D341Med (cell line): Measurements from ENCODE around the gene CXCL13.
"Not testable (repeated sequence)": the region's sequence is repeated elsewhere in the genome, so short reads cannot be mapped to it uniquely, and the experiment has no call there.

Experiments used
- DNase-seq: peaks from one replicate; pipeline ENCODE4 v3.0.0; 2012; ENCODE audit warnings: low spot score

The CXCL13 gene

DNA sequence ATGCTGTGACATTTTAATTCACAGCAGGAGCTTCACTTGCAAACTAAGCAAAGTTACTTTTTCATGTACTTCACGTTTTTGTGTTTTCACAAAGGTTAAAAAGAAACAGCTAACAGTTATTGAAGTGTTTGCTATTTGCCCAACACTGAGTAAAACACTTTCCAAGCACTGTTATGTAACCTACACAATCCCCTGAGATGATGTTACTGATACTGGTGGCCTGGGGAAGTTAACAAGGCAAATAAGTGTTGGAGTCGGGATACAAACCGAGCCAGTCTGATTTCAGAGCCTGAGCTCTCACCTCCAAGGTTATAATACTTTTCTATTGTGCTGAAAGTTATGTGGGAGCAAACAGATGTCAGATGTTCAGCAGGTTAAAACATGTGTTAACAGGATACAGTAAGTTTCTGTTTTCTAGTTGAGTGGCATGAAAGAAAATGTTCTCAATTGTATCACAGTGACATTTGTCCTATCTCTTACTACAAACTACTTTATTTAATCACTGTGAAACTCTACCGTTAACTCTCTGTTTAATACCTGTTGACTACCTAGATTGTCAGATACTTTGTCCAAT lies 3.9 kb upstream of the CXCL13 start:
- DNase-seq, result no peak

DNA sequence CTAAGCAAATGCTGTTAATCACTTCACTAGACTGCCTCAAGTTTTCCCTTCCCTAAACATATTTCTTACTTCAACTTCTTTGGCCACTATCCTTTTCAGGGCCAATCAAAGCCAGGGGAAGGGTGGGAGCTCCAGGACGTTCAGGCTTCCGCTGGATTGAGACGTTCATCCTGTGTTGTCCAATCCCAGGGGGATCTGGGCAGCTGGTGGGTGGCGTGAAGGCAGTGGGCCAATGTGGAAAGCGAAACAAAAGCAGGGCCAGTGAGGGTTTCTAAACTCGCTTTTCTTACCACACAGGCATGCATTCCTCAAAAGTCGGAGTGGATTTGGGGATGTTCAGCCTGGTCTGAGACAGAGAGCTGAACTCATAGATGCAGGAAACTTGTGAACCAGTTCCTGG lies 7.6 kb downstream of the CXCL13 start:
- DNase-seq, result no peak

DNA sequence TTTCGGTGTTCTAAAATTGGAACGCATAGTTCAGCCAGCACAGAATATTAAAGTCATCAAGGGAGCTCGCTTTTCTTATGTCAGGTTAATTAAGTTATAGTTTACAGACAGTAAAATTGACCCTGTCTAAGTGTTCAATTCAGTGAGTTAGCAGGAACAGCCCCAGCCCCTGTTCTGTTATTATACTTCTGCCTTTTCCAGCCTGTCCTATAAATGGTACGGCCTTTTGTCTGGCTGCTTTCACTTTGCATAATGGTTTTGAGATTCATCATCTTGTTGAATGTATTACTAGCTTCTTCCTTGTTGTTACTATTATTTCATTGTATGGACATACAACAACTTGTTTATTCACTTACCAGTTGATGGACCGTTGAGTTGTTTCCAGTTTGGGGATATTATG lies 9.5 kb downstream of the CXCL13 start:
- DNase-seq, result no peak

DNA sequence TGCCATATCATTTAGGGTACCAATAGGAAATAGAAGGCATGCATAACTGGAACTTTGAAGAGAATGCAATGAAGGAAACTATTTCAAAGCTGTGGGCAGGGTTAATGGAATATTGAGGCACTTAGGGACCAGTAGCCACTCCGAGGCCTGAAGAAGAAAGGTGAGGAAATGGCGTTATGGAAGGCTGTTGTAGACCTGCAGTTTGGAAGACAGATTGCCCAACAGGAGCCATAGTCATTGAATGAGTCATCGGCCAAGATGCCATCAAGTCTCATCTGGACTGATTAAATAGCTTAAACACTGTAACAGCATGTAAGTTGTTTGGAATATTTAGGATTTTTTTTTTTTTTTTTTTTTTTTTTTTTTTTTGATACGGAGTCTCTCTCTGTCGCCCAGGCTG lies 11.6 kb downstream of the CXCL13 start:
- no peak for DNase-seq

DNA sequence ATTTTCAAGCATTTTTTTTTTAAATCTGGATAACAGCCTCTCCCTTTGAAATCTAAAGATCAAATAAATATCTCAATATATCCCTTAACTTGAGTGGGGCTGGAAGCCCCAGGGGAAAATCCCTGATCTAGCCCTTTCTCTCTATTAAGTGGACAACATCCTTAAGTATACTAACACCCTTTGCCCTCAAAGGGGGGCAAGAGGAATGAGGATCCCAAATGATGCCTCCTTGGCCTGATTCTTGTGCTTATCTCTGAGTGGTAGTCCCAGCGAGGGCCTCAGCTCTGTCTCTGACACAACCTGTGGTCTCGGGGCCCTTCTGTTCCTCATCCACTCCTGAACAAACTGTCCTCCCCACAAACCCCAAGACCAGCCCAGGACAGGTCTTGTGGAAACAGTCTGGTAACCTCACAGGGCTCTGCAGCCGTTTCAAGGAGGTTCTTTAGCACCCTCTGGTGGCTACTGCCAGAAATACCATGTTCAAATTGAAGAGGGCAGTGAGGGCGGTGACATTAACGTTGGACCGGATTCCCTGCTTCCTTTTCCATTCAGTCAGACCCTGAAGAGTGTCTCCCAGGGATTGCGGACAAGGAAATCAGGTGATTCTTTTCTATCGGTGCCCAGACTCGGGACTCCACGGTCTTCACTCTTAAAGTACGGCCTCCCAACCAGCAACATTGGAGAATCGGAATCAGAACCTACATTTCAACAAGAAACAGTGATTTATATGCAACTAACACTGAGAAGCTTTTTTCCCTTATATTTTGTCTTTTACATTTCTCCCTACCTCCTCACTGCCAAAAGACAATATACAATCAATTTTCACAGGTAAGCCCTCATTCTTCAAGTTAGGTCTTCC lies 13.0 kb downstream of the CXCL13 start:
- peak; percentile 83 for DNase-seq

DNA sequence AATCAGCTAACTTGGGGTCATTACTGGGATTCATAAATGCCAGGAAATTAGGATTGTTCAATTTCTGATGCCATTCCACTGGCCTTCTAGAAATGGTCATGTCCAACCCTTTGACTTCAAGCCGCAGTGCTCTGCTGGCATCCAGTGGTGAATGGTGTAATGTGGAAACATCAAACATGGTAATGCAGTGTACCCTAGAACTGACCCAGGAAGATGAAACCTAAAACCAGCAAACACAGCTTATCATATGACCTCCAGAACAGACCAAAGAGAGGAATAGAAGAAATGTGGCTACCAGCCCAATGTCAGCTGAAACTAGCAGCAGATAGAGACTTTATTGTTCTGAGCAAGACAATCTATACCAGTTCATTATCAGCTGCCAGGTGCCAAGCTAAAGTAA lies 13.8 kb downstream of the CXCL13 start:
- no peak for DNase-seq

DNA sequence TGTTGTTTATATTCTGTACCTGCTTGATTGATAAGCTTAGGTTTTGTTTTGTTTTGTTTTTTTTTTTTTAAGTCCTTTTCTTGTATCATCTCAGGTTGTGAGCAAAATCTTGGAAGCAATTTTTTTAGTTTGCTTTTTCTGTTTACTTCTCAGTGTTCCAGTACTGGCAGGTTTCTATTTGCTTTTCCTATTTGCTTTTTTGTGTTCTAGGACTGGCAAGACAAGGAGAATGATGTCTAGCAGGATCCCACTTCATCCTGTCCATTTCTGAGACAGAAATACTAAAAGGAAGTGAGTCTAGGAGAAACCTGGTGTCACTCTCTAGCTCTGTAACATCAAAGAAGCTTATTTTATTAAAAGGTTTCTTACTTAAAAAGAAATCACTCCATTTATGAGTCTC lies 15.6 kb downstream of the CXCL13 start:
- no peak for DNase-seq

DNA sequence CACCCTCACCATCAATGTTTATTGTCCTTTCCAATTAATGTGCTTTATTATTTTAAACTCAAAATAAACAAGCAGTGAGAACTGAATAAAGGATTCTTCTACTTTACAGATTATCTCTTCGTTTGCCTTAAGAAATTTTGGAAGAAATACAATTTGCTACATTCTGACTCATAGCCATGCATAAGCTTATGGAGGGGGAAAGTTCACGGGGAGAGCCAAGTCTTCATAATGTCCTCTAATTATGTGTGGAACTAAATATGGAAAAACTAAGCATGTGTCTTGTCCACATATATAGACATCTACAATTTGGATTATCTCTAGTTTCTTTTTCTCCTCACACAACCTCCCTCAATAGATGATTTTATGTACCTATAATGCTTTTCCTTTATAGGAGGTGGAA lies 17.5 kb downstream of the CXCL13 start:
- no peak for DNase-seq

DNA sequence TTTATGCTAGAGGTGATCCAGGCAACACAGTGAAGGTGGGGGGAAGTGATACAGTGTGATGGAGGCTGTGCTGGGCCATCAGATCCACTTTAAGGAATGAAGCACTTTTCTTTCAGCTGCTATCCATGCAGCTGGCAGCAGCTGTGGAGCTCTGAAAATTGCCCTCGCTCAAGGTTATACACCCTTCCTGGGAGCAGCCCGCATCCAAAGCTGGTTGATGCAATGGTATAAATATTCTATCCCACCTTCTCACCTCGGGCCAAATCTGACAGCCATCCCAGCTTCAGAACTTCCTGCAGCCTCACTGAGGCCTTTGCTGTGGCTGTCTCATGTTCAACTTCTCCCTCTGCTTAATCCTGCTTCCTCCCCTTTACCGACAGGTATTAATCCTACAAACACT lies 18.6 kb downstream of the CXCL13 start:
- no peak for DNase-seq

DNA sequence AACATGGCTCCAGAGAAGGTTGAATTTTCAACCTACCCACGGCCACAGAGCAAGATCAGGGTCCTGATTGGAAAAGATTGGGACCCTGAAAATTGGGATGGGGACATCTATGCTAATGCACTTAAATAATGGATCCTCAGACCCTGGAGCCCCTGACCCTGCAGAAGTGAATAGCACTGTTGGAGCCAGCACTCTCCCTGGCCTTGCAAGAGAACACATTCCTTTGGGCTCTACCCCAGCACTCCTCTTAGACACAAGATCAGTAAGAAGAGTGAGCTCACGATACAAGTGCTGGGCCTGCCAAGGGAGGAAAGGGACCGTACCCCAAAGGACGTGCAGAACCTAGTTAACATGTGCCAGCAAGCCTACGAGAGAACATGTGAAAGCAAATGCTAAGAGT lies 19.9 kb downstream of the CXCL13 start:
- no peak for DNase-seq

DNA sequence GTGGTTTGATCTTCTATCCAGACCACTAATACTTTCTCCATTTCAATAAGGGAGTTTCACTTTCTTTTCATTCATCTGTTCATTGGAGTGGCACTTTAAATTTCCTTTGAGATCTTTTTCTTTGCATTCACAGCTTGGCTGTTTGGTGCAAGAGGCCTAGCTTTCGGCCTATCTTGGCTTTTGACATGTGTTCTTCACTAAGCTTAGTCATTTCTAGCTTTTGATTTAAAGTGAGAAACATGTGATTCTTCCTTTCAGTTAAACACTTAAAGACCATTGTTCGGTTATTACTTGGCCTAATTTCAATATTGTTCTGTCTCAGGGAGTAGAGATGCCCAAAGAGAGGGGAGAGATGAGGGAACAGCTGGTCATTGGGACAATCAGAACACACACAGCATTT lies 24.3 kb downstream of the CXCL13 start:
- DNase-seq, result no peak

DNA sequence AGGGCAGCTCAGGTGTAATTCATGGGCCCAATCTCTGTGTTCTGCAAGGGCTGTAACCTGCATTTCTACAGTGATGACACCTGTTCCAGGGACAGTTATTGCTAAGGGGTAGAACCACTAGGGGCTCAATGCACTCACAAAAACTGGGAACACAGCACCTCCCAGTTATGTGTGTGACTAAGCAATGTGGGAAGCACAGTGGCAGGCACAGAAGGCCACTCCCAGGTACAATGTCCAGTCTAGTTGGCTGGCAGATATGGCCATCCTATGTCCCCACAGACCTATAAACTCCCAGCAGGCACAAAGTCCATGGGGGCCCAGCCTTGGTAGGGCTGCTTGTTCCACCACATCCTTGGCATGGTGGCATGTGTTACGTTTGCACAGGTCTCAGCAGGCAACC lies 25.7 kb downstream of the CXCL13 start:
- no peak for DNase-seq

DNA sequence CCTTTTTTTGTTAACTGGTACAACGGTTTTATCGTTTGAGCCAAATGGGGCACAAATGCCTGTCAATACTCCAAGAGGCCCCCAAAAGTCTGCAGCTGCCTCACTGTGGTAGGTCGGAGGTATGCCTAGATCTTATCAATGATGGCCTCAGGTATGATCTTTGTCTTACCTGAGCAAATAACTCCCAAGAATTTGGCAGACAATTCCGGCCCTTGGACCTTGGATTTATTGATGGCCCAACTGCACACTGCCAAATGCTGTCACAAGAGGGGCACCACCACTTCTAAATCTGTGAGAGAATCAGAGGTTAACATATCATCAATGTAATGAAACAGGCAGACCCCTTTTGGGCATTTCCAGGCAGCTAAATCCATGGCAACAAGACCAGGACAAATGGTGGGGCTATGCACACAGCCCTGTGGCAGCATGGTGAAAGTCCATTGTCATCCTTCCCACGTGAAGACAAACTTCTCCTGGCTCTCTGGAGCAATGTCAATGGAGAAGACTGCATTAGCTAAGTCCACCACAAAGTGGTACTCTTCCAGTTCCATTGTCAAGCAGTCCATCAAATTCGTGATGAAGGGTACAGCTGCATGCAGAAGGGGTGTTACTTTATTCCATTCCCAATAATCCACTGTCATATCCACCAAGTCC lies 28.6 kb downstream of the CXCL13 start:
- DNase-seq, result no peak

DNA sequence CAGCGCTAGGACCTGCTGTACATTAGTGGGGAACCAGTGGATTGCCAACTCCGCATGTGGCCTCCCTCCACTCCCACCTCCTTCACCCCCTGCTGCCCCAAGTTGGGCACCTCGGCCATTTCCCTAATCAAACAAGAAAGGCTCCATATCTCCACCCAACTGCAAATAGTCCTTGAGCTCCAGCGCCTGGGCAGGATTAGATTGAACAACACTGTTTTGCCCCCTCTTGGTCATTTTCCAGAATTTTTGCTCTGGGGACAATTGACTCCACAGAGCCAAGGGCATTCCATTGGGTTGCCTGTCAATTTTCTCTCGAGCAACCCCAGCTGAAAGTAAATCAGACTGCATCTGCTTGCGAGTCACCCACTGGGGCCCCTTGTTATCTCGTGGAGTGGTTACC lies 29.6 kb downstream of the CXCL13 start:
- DNase-seq, result no peak

DNA sequence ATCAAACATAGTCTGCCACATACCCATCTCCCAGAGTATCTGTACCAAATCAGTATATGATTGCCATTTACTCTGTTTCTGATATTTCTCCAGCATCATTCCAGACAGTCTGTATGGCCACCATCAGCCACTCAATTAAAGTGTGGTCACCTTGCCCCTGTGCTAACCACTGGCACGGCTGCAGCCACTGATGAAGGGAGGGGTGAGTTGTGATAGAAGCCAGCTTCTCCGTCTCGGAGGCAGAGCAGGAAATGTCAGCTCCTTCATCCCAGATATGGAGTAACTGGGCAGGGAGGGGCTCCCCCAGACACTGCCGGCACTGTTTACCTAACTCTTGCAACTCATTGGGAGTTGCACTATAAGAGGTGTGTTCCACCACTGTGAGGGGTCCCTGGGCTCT lies 30.3 kb downstream of the CXCL13 start:
- DNase-seq, result no peak

DNA sequence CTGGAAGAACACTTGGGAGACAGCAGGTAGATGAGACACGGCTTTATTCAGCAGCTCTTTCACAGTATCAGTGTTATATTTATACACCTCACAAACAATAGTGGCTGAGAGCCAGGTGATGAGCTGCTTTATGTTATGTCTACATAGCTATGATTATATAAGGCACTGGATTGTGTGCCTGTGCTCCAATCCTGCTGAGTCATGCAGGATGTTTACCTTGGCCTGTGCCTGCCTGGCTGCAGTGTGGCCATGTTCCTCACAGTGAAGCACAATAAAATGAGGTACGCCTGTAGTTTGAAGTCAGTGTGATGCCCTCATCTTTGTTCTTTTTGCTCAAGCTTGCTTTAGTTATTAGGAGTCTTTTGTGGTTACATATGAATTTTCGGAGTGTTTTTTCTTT lies 31.3 kb downstream of the CXCL13 start:
- no peak for DNase-seq

DNA sequence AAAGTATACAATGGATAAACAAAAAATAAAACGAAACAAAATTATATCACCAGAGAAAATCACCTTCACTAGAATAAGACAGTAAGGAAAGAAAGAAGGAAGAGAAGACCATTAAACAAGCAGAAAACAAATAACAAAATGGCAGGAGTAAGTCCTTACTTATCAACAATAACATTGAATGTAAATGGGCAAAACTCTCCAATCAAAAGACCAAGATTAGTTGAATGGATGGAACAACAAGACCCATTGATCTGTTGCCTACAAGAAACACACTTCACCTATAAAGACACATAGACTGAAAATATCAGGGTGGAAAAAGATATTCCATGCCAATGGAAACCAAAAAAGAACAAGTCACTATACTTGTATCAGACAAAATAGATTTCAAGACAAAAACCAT lies 38.4 kb downstream of the CXCL13 start:
- DNase-seq, result not testable (repeated sequence)

DNA sequence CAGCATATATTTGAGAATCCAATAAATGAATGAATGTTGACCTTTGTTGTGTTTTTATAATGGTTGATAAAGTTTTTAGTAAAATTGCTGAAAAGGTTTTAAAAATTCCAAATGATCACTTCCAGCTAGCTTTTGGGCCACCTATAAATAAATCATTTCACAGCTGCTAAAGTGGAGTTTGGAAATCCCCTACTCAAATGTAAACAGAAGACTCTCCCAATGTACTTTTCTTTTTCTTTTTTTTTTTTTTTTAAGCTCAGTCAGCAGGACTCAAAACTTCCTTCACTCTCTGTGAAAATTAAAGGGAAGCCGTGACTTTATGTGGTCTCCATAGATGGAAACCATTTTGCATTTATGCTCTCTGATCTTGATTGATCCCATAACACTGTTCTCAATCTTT lies 45.2 kb downstream of the CXCL13 start:
- DNase-seq, result no peak

DNA sequence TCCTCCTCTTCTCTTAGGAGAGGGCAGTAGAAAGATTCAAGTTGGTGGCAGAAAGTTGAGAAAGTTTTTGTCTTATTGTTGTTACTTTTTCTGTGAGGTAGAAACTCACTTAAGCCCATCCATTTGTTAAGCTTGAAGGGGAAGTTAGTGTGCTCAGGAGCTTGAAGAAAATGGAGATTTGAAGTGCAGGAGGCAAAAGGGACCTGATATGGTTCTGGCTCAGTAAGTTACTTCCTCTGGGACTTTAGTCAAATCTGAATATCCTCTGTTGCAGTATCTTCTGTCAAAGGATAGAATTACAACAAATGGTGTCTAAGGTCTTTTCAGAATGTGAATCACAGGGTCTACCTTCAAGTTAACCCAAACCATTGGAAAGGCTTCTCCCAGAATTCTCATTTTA lies 46.2 kb downstream of the CXCL13 start:
- DNase-seq, result no peak

DNA sequence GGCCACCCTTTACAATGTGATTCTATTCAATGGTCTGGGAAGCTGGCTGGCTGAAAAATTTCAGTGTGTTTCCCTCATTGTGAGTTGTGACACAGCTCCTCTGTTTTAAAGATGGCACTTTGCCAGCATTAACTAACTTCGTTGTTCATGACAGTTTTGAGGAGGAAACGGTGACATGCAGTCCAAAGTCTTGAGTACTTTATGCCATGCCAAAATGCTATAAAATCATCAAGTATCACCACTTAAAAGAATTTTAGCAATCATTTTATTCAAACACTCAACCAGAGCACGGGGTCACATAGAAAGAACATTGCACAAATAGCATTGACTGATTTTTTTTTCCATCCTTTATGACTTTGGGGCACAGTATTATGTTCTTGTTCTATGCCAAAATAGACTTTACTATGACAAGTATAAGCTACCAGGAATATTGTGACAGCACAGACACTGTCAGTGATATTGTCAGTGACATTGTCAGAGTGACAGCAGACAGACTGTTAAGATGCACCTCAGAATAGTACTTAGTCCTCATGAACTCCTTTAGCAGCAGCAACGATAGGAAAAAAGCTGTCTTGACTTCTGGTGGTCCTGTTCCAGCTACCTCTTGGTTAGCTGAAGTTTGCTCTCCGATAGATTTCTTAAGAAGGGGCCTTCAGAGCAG lies 46.7 kb downstream of the CXCL13 start:
- no peak for DNase-seq

DNA sequence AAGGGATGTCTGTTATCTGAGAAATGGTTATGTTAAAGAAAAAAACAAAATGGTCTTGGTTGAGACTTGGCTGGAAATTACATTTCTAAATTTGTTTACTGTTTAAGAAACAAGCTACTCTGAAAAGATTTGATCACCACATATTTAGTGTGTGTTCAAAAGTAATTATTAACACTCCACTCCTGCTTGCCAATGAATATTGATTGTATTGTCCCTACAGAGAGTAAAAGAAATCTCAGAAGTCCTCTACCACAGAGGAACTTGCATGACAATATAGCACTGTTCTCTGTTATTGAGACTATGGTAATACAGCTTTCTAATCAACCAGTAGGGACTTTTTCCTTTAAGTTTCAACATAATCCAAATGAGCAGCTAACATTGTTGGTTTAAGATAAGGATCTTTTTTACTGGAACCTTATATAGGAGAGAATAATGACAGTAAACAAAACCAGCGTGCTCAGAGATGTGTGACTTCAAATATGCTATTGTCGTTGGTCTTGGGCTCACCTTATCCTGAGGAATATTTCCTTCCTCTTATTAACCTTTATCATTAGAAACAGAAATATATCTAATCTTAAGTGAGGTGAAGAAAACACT lies 47.6 kb downstream of the CXCL13 start:
- DNase-seq, result no peak

DNA sequence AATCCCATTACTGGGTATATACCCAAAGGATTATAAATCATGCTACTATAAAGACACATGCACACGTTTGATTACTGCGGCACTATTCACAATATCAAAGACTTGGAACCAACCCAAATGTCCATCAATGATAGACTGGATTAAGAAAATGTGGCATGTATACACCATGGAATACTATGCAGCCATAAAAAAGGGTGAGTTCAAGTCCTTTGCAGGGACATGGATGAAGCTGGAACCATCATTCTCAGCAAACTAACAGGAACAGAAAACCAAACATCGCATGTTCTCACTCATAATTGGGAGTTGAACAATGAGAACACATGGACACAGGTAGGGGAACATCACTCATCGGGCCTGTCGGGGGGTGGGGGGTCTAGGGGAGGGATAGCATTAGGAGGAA lies 54.7 kb downstream of the CXCL13 start:
- not testable (repeated sequence) for DNase-seq
